Ovary (tissue), 3 donors: ENCODE results near the gene ZNF415.

Source experiments
- CTCF ChIP-seq, 3 donors: fragments of 450-650 bp in 2 of 3; fragments of 200-600 bp in 1 of 3; IDR thresholded peaks; one replicate each; pipeline versions ENCODE4 v1.5.1 to v1.8.0; 2016 to 2022; ENCODE audit warnings: antibody characterized with exemption in 3 of 3, mild to moderate bottlenecking in 1 of 3
- EP300 ChIP-seq: sonication (generic); formaldehyde crosslinking; IDR thresholded peaks from one replicate; pipeline ENCODE4 v1.6.1; 2017; ENCODE audit warnings: antibody characterized with exemption
- POLR2A ChIP-seq: fragments of 450-650 bp; IDR thresholded peaks from one replicate; pipeline ENCODE4 v1.6.1; 2017; ENCODE audit warnings: antibody characterized with exemption, mild to moderate bottlenecking, moderate library complexity
- donor health status: DM: no; HTN: no; CAD: no.

- no peak for TF ChIP-seq CTCF (IDR thresholded peaks at IDR 0.05)
- no peak for TF ChIP-seq POLR2A
- TF ChIP-seq EP300 = no peak
Observed at GRCh38 chr19:53131085-53131590, 1.6 kb downstream of the ZNF415 start.
